ENCODE results near the gene JADE2.

DNA sequence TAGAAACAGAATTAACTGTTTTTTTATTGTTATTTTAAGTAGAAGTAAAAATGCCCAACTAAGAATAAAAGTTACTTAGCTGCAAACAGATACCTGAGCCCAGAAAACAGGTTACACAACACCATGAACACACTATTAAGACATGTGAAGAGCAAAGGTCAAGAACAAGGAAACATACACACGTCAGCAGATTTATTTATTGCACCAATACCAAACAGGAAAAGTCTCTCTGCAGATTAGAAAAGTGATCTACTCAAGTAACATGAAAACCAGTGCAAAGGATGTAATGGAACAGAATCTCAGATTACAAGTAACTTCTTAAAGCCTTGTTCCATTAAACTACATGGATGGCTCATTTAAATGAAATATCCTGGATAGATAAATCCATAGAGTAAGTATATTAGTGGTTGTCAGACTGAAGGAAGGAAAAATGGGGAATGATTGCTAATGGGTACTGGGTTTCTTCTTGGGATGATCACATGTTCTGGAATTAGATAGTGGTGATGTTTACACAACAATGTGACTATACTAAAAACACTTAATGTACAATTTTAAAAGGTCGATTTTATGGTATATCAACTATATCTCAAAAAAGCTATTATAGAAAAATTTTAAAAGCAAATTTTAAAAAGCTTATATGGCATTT, 101.0 kb downstream of the JADE2 start:
- TF ChIP-seq, protein P1, sequence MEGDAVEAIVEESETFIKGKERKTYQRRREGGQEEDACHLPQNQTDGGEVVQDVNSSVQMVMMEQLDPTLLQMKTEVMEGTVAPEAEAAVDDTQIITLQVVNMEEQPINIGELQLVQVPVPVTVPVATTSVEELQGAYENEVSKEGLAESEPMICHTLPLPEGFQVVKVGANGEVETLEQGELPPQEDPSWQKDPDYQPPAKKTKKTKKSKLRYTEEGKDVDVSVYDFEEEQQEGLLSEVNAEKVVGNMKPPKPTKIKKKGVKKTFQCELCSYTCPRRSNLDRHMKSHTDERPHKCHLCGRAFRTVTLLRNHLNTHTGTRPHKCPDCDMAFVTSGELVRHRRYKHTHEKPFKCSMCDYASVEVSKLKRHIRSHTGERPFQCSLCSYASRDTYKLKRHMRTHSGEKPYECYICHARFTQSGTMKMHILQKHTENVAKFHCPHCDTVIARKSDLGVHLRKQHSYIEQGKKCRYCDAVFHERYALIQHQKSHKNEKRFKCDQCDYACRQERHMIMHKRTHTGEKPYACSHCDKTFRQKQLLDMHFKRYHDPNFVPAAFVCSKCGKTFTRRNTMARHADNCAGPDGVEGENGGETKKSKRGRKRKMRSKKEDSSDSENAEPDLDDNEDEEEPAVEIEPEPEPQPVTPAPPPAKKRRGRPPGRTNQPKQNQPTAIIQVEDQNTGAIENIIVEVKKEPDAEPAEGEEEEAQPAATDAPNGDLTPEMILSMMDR (IDR thresholded peaks at IDR 0.05; ENCODE audit: low read depth, low read length): no peak
- TF ChIP-seq POLR2A (IDR thresholded peaks at IDR 0.05; ENCODE audit: extremely low read depth, insufficient read length): no peak

Data from NB4 (cell line).